ENCODE measurements around the gene PDC. TPM values are rescaled to one million over a fixed set of nuclear protein-coding genes. Genes with fewer than 3 reads are reported as not detected.
A peak's percentile ranks its signal among the peaks of the same experiment; 100 is the strongest.

The PDC gene
- total RNA-seq = not detected

DNA sequence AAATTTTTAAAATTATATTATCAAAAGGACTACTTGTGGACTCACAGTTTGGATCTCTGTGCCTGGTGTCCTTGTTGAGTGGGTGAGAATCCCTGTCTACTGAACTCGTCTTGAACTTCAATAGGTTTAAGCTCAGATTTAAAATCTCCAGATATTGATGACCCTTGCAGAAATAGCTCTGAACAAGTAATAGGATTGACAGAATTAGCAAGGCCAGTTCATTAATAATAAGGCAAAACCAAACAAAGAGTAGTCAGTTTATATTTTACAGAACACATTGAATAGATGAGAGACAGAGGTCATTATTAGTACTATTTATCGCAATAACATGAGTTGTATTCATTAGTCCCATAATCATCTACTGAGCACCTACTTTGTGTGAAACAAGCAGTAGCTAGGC, at the start of gene PDC:
Gene PDC (minus strand): TSS at position 101 of the 400 bp plus-strand sequence. CDS start 11,655 bp downstream, outside the sequence.
- DNase-seq (ENCODE audit: low spot score) = no peak

DNA sequence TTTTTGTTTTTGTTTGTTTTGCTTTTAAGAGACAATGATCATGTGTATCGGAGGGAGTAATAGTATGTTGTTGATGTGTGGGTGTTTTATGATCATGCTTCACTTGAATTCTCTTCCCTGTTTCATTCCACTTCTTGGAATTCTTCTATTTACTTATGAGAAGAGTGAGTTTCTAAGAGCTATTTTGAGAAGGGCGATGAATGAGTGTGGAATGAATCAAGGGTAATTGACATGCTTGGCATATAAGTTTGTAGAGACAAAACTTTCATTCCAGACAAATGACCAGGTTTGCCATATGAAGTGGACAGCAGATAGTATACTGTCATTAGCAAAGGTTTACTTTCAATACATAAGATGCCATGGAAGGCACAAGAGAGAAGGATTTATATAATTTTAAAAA, 42.3 kb upstream of the PDC start:
- no peak for DNase-seq (ENCODE audit: low spot score)

DNA sequence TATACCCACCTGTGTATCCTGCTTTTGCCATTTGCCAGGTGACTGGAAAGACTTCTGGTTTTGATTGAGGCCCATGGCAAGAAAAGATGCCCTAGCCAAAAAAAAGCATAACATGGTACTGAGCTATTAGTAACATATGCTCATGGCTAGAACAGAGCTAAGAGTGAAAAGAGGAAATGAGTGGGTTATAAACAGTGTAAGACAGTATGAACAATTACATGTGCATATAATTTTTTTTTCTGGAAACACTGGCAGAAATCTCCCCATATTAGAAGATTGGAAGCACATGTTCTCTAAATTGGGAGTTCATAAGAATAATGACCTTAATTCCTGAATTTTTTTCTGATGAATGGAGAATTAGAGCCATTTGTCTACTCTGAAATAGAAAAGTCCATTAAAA, 41.2 kb upstream of the PDC start:
- DNase-seq (ENCODE audit: low spot score) = no peak

DNA sequence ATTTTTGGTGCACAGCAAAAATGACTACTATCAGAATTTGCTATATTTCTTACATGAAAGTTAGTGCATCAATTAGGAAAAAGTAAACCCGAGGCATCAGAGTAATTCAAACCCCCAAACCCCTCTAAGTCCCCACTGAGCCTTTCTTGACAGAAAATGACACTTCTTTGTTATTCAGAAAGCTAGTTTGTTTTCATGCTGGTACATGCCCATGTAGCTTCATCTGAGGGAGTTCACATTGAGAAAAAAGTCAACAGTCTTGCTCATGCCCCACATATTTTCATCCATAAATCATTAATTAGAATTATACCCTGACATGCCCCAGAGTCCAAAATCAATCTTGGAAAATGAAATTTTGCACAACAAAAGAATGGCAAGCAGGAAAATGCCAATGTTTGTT, 39.9 kb upstream of the PDC start:
- no peak for DNase-seq (ENCODE audit: low spot score)

DNA sequence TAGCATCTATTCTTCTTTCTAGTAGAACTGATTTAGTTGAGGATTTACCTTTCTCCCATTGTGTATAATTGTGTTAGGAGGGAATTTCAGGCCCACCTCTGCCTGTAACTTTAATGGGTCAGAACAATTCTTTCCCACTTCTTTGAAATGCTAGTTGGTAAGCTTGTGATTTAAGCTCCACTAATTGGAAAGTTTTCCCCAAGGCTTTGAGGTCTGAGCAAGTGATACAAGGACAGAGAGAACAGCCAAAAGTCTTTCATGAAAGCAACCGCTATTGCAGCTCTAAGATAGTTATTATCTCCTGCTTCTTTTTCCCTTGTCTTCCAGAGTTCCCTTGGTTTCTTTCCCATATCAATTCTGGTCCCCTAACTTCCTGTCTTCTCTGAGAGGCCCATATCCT, 38.7 kb upstream of the PDC start:
- DNase-seq (ENCODE audit: low spot score) = no peak

DNA sequence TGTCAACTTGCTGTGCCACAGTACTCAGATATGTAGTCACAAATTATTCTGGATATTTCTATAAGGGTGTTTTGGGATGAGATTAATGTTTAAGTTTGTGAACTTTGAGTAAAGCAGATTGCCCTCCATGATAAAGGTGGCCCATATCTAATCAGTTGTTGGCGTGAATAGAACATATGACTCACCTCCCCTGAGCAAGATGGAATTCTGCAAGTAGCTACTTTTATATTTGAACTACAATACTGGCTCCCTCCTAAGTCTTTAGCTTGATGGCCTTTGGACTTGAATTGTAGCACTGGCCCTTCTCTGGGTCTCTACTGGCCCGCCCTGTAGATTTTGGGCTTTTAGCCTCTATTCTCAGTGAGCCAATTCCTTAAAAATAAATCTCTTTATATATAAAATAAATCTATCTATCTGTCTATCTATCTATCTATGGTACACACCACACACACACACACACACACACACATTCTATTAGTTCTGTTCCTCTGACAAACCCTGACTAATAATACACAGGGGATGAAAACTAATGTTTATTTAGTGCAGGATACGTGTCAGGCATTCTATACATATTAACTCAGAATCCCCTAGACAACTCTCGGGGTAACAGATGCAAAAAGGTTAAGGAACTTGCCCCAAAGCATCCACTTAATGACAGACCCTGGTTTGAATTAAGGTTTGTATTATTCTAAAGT, 37.9 kb upstream of the PDC start:
- peak; percentile 17 for DNase-seq (ENCODE audit: low spot score)

DNA sequence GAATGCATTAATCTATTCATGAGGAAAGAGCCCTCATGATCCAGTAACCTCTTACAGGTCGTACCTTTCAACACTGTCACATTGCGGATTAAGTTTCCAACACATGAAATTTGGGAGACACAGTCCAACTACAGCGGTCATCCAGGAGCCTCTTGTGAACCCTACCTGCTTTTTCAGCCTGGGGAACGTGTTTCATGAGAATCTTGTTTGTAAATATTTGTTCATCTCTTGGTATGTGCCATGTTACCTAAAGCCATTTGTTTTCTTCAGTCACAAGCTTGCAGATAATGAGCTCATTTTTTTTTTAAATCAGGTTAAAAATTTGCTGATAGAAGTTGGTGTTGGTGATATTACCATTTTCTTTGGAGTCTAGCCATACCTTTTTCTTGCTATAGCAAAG, 37.2 kb upstream of the PDC start:
- no peak for DNase-seq (ENCODE audit: low spot score)

DNA sequence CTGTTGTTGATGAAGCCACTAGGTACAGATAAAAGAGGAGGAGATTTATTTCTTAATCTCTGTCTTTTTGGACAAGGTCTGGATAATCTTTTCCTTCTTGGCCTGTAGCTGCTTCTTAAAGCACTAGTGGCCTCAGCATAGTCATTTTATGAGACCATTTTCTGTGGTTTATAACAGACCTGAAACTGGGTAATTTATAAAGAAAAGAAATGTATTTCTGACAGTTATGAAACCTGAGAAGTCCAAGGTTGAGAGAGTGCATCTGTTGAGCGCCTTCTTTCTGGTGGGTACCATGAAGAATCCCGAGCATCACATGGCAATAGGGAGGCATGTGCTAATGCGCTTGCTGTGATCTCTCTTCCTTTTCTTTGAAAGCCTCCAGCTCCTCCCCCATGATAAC, 36.7 kb upstream of the PDC start:
- no peak for DNase-seq (ENCODE audit: low spot score)

DNA sequence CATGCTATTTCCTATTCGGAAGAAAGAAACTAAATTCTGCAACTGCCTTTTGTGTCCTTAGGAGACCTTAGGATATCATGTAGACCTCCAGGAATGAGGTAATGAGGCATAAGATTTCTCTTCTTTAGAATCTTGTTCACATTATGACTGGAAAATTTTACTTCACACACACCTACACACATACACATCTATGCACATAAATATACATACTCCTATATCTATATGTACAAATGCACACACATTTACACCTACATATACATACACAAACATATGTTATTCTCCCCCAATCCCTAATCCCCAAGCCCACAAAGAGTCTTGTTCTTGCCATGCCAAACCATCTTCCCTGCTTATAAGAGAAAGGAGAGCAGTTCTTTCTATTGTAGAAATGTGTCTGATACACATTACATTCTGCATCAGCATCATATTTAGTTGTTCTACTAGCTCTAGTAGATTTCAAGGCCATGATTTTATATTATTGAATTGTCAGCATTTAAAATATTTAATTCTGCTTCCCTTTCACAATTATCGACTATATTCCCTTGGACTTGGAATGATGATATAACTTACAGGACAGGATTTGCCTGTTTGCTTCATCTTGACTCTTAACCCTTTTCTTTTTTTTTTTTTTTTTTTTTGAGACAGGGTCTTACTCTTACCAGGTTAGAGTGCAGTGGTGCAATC, 35.4 kb upstream of the PDC start:
- DNase-seq (ENCODE audit: low spot score) = no peak

DNA sequence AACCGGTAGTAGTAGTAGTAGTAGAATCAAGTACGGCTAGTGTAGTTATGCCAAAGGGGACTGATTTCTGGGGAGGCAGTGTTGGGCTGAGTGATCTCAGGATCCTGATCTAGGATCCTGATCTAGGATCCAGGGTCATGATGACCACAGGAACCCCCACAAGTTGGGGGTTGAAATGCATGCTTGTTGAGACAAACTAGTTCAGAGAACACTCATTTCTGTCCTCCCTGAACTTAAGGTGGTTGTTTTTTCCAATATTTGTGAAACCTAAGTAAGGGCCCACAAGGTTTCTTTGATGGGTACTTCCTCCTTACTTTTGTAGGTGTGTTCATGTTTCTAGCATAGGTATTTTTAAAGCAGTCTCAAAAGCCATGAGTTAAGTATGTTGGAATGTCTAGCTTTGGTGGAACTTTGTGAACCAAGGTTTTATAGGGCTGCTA, 33.9 kb upstream of the PDC start:
- no peak for DNase-seq (ENCODE audit: low spot score)

DNA sequence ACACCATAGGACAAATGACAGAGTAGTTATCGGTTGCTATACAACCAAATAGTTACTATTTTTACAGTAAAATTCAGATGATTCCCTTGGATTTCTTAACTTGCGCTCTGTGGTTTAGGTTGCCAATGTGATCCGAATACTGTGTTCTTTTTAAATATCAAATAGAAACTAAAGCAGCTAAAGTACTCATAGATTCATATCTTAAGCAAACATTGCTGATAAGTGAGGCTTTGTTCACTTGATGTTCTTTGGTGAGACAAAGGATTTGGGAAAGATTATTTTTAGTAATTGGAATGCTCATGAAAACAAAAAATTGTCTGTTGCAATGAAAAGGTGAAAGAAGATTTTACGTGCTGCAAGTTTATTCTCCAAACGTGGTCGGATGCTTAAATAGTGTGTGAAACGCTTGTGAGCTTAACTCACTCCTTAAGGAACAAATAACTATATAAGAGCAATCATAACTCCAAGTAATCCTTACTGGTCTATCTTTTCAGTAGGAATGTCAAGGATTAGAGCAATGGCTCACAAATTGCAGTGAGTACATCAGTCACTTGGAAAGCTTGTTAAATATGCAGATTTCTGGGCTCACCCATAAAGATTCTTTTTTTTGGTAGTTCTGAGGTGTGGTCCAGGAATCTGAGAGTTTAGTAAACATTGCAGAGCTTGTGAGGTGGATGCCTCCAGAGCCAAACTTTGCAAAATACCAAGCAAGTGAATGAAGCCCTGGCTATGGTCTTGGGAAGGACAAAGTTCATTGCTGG, 31.8 kb upstream of the PDC start:
- DNase-seq (ENCODE audit: low spot score) = no peak

DNA sequence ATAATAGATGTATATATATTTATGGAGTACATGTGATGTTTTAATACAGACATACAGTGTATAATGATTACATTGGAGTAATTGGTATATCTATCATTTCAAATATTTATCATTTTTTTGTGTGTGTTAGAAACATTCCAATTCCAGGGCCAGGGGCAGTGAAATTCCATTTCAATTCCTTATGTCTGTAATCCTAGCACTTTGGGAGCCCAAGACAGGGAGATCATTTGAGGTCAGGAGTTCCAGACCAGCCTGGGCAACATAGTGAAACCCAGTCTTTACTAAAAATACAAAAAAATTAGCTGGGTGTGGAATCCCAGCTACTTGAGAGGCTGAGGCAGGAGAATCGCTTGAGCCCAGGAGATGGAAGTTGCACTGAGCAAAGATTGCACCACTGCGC, 30.4 kb upstream of the PDC start:
- DNase-seq (ENCODE audit: low spot score) = no peak

DNA sequence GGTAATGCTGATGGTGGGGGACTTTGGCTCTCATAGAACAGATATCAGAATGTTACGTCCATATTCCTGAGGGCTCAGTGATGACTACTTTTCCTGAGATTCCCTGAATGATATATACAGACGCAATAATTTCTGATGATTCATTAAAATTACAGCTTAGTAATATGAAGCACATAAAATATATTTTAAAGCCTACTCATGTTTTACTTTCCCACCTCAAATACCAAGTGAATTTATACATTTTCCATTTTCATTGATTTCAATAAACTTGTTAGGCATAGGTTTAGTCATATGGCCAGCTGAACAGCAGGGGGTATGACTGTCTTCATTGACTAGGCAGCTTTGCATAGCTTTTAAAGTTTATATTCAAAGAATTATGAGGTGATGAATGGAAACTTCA, 26.2 kb upstream of the PDC start:
- no peak for DNase-seq (ENCODE audit: low spot score)

DNA sequence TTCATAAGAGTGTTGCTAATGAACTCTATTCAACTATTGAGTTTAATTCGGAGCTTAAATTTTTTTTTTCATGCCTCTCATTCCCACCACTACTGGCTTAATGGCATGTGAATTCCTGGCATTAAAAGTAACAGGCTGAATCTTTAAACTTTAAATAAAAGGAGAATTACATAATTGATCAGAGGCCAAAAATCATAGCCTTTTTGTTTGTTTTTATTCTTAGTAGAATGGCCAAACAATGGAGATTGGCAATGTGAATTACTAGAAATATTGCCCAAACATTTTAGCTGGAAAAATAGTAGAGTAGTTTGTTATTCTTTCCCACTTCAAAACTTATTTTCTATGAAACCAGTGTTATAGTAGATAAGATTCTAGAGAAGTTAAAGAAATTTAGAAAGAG, 25.1 kb upstream of the PDC start:
- DNase-seq (ENCODE audit: low spot score) = no peak

DNA sequence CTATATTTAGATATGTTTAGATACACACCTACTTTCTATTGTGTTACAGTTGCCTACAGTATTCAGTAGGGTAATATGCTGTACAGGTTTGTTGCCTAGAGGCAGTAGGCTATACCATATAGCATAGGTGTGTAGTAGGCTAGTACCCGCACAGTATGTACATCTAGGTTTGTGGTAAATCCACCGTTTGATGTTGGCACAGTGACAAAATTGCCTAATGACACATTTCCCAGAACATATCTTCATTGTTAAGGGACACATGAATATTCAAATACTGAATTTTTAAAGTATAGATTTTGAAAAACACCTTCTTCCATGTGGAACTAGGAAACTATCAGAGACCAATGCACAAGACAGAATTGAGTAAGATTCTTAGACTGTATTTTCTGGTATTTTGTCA, 22.6 kb upstream of the PDC start:
- DNase-seq (ENCODE audit: low spot score) = no peak

DNA sequence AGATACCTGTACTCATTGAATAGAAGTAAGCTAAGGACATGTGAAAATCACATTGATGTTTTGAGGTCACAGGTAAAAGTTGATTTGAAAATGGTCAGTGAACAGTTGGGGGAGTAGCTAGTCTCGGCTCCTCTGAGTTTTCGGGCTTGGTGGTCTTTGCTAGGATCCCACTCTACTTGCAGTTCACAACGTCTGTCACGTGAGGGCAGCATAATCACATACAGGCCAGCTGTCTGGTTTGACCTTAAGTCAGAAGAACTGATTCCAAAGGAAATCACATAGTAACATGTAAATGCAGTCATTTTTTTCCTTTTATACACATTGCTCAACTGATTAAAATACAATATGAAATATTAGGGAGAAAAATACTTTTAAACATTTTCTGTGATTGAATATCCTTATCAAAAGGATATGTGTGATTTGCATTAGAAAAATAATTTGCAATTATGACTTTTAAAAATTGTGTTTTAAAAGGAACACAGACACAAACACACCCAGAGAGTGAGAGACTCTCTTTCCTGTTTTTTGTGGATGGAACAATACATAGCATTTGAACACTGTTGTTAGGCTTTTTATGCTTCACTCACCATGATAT, 21.8 kb upstream of the PDC start:
- peak; percentile 34 for DNase-seq (ENCODE audit: low spot score)

DNA sequence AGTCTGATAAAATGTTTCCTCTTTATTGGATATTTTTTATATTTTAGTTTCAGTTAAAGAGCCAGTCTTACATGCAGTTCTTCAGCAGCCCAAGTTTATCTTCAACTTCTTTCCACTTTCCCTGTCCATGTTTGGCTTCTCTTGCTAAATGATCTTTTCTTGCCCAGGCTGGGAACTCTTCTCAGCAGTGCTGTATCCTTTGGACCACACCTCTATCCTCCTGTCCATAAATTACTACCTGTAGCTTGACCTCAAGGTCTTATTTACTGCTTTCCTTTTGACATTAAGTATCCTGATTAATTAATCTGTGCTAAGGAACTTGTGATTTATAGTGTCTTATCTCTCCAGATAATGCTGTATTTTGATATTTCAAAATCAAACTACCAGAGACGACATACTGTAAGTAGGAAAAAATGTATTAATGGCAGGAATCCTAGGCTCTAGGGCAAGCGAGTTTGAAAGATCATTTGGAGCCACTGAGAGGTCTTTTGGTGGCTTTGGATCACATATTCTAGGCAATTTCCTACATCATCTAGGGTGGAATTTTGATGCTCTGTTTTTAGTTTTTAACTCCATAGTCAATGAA, 20.5 kb upstream of the PDC start:
- DNase-seq (ENCODE audit: low spot score) = no peak

DNA sequence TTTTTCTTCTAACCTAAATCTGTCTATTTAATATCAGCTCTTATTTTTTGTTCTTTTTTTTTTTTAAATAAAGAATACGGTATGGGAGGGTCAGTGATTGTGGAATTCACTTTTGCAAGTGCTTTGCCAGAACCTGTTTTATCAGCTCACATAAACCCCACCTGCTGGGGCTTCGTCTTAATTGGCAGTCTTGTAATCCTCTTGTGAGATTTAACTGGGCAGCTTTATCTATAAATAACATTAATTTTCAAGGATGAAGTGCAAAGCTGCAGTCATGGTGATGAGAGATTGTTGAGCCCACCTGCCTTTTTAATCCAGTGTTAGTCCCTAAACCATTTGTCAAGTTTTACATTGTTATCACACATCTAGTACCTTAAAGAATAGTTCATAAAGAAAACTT, 18.2 kb upstream of the PDC start:
- no peak for DNase-seq (ENCODE audit: low spot score)

DNA sequence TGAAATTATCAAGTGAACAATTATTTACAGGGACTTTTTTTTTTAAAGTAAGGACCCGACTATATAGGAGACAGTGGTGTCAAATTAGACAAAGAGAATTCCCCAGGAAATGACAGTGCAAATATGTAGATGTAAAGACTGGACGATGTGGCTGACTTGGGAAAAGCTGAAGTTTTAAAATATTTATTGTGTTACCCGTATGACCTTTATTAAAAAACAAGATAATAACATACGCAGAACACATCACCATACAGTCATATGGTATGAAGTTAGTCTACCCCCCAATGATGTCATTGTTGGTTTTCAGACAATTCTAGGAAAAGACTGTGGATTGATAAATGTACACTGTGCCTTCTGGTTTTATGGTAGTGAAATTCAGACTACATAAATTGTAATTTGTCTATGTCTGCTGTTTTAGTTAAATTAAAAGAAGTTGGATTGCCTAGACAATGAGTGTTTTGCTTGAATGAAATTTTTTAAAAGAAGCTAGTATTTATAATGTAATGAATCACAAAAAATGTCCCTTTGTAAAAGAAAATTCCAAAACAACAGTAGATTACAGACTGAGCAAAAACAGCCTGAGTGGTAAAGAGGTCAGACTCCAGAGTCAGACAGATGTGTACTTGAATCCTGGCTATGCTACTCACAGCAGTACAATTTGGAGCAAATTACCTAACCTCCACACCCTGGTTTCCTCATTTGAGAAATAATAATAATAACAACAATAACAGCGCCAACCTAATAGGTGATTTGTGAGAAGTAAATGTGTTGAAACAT, 15.5 kb upstream of the PDC start:
- DNase-seq (ENCODE audit: low spot score) = no peak

DNA sequence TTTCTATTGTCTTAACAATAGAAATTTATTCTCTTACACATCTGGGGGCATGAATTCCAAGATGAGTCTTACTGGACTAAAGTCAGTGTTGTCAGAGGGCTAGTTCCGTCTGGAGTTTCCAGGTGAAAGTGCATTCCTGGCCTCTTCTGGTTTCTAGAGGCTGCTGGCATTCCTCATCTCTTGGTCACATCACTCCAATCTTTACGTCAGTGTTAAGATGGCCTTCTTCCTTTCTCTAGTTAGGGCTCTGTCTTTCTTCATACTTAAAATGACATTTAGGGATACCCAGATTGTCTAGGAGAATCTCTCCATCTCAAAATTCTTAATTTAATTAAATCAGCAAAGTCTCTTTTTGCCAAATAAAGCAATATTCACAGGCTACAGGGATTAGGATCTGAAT, 13.3 kb upstream of the PDC start:
- DNase-seq (ENCODE audit: low spot score) = no peak

DNA sequence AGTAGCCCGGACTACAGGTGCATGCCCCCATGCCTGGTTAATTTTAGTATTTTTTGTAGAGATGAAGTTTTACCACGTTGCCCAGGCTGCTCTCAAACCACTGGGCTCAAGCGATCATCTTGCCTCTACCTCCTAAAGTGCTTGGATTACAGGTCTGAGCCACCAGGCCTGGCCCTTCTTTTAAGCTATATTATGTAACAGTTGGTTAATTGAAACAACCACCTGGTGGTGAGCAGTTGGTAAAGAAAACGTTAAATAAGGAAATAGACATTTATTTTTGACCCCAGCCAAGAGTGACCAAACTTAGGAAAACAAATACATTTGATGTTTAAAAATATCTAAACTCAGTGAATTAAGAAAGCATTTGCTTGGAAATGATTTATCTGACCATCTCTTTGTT, 12.1 kb upstream of the PDC start:
- no peak for DNase-seq (ENCODE audit: low spot score)
